A549 (cell line): ENCODE data around the gene FAM20C.

ENCODE experiments used
- CHD4 ChIP-seq: fragments of 200-600 bp; sonication (generic); IDR thresholded peaks from 2 replicates; pipeline ENCODE4 v1.6.1; 2016; ENCODE audit warnings: antibody characterized with exemption, mild to moderate bottlenecking, borderline replicate concordance
- CTCF ChIP-seq: fragments of >200 bp; sonication (Bioruptor Twin); formaldehyde crosslinking; IDR thresholded peaks from 3 replicates; pipeline ENCODE4 v1.5.1; 2016
- HDAC2 ChIP-seq: fragments of 200-600 bp; sonication (generic); IDR thresholded peaks from 2 replicates; pipeline ENCODE4 v1.6.1; 2016
- MAFK ChIP-seq: fragments of 450-650 bp; IDR thresholded peaks from 2 replicates; pipeline ENCODE4 v1.6.1; 2014; ENCODE audit not compliant: partially characterized antibody
- POLR2A ChIP-seq: IDR thresholded peaks from 2 replicates; pipeline ENCODE4 v1.6.1; 2012; ENCODE audit warnings: mild to moderate bottlenecking, low read length
- RCOR1 ChIP-seq: fragments of 150-350 bp; IDR thresholded peaks from 2 replicates; pipeline ENCODE4 v1.6.1; 2014; ENCODE audit warnings: antibody characterized with exemption, low read length, low read depth

- no peak for TF ChIP-seq POLR2A
- no peak for TF ChIP-seq CTCF
- TF ChIP-seq CHD4: no peak
- TF ChIP-seq HDAC2: no peak
- no peak for TF ChIP-seq MAFK
- no peak for TF ChIP-seq RCOR1
Observed at GRCh38 chr7:256461-256940, 64.1 kb downstream of the FAM20C start.
